IPS DF 6.9 (cell line): ENCODE results near the gene UGT2B28.
"Not testable (repeated sequence)": the region's sequence is repeated elsewhere in the genome, so short reads cannot be mapped to it uniquely, and the experiment has no call there.

ENCODE experiments used
- DNase-seq: peaks from one replicate; pipeline ENCODE4 v3.0.0-alpha.2; 2013; ENCODE audit warnings: low read depth, low spot score
- H3K27ac ChIP-seq: one replicate; pipeline ENCODE4 v1.5.1; 2013; ENCODE audit warnings: low read length, control low read depth
- H3K27me3 ChIP-seq: 2 replicates; pipeline ENCODE4 v1.6.1; 2013; ENCODE audit warnings: mild to moderate bottlenecking, low read length; ENCODE audit not compliant: control insufficient read depth, insufficient read depth
- H3K36me3 ChIP-seq: 2 replicates; pipeline ENCODE4 v1.6.1; 2013; ENCODE audit warnings: low read length; ENCODE audit not compliant: control insufficient read depth, insufficient read depth
- H3K4me1 ChIP-seq: 2 replicates; pipeline ENCODE4 v1.6.1; 2013; ENCODE audit warnings: low read length; ENCODE audit not compliant: control insufficient read depth, insufficient read depth
- H3K4me3 ChIP-seq: 2 replicates; pipeline ENCODE4 v1.5.1; 2013; ENCODE audit warnings: mild to moderate bottlenecking, low read length
- H3K9me3 ChIP-seq: 2 replicates; pipeline ENCODE4 v1.6.1; 2013; ENCODE audit warnings: low read length, inconsistent platforms; ENCODE audit not compliant: control insufficient read depth, insufficient read depth
- WGBS: extraction: QIAGEN DNeasy Blood & Tissue Kit; methylation state at CpG from one replicate; pipeline ENCODE4 v1.1.7; 2013; ENCODE audit warnings: mixed read lengths, missing lambda C conversion rate; ENCODE audit not compliant: insufficient read length, insufficient coverage; 5-methylcytosine and 5-hydroxymethylcytosine counted together

The UGT2B28 gene

DNA sequence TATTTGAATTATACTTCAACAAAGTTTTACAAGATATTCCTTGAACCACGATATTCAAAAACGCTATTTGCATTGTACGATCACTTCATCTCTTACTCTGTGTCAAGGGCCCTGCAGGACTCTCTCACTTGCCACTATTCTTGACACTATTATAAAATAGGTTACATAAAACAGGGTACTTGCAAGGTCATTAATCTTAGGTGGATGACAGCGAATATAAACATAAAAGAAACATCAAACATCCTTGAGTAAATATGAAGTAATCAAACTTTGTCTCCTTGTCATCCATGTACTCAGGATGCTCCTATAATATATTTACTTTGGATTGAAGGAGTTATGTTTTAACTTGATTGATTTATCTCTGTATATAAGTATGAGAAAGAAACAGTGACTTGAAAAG lies at the start of gene UGT2B28:
Gene UGT2B28 (plus strand): TSS at position 395 of the 400 bp plus-strand sequence. CDS start 26 bp downstream, outside the sequence.
- not testable (repeated sequence) for H3K36me3 ChIP-seq, H3K27me3 ChIP-seq, H3K4me3 ChIP-seq, H3K4me1 ChIP-seq, H3K9me3 ChIP-seq, DNase-seq, H3K27ac ChIP-seq
- WGBS = no CpG with 5 or more reads among the region's 4 CpGs

DNA sequence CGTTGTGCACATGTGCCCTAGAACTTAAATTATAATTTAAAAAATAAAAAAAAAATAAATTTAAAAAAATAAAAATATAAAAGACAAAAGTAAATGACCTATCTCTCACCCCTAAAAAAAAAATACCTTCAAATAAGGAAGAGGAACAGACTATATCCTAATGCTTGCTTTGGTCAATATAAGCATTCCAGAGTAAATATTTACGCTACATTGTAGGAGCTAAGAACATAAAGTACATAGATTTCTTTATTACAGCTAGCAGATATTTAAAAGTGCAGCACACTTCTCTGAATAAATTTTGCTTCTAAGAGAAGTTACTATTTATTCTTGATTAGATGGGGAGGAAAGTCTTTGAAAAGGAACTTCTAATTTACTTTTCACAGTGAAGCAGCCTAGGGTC lies 41.2 kb upstream of the UGT2B28 start:
- DNase-seq = no peak
- H3K27ac ChIP-seq = no peak overlapping the region
- no peaks in the 10 kb centered on the region for H3K36me3 ChIP-seq
- no peak overlapping the region for H3K4me3 ChIP-seq
- H3K4me1 ChIP-seq = no peaks in the 10 kb centered on the region
- no CpG with 5 or more reads among the region's 2 CpGs for WGBS
- H3K27me3 ChIP-seq = no peaks in the 10 kb centered on the region
- no peaks in the 10 kb centered on the region for H3K9me3 ChIP-seq

DNA sequence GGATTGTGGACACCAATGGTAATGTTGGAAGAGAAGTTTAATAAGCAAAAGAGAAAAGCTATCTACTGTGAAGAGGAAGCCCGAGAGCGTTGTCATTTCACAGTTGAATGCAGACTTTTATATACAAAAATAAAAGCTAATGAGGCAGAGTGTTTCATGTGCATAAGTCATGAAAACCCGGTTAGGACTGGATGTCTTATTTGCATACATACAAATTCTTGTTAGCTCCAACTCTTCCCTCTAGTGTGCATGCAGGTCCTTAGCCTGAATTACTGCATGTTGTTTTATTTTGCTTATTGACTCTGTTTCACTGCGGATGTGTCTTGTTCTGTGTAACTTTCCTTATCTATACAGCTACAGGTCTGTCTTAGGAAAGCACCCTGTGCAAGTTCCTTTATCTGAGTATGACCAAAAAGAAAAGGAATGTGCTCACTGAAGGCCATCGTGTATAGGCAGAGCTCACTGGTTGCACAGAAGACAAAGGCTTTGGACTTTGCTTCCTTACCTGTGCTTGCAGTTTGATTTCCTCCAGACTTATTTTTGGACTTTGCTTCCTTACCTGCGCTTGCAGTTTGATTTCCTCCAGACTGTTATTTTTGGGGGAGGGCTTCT lies 40.6 kb upstream of the UGT2B28 start:
- no peak overlapping the region for H3K4me3 ChIP-seq
- H3K9me3 ChIP-seq = no peaks in the 10 kb centered on the region
- no peaks in the 10 kb centered on the region for H3K4me1 ChIP-seq
- H3K27me3 ChIP-seq = no peaks in the 10 kb centered on the region
- no peak for DNase-seq
- no peak overlapping the region for H3K27ac ChIP-seq
- no CpG with 5 or more reads among the region's 6 CpGs for WGBS
- H3K36me3 ChIP-seq = no peaks in the 10 kb centered on the region

DNA sequence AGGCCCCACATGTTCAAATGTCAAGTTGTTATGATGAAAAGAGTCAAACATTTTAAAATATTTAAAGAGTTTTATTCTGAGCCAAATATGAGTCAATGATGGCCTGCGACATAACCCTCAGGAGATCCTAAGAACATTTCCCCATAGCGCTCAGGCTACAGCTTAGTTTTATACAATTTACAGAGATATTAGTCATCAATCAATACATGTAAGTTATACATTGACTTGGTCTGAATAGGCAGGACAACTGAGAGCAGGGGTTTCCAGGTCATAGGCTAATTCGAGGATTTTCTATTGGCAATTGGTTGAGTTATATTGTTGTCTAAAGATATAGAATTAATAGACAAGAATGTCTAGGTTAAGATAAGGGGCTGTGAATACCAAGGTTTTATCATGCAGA lies 39.5 kb upstream of the UGT2B28 start:
- H3K27me3 ChIP-seq, DNase-seq, H3K36me3 ChIP-seq, H3K9me3 ChIP-seq, H3K4me1 ChIP-seq, H3K27ac ChIP-seq, H3K4me3 ChIP-seq: not testable (repeated sequence)
- WGBS = no CpG with 5 or more reads among the region's 3 CpGs

DNA sequence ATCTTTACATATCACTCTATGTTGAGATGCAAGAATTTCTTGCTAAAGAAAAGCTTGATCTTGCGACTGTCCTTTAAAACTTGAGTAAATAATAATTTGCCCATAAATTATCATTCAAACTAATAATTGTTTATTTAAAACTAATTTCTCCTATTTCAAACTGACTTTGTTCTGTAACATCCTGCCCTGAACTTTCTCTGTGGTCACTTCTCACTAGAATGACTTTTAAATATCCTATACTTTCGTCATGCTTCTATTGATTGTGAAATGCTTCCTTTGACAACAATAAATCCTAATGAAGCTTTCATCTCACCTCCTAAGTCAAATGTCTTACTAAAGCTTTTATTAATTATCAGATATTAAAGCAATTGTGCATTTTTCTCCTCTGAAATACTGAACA lies 38.5 kb upstream of the UGT2B28 start:
- not testable (repeated sequence) for H3K4me3 ChIP-seq, H3K4me1 ChIP-seq, H3K27me3 ChIP-seq, H3K36me3 ChIP-seq, H3K9me3 ChIP-seq, DNase-seq, H3K27ac ChIP-seq
- no CpG with 5 or more reads among the region's 2 CpGs for WGBS

DNA sequence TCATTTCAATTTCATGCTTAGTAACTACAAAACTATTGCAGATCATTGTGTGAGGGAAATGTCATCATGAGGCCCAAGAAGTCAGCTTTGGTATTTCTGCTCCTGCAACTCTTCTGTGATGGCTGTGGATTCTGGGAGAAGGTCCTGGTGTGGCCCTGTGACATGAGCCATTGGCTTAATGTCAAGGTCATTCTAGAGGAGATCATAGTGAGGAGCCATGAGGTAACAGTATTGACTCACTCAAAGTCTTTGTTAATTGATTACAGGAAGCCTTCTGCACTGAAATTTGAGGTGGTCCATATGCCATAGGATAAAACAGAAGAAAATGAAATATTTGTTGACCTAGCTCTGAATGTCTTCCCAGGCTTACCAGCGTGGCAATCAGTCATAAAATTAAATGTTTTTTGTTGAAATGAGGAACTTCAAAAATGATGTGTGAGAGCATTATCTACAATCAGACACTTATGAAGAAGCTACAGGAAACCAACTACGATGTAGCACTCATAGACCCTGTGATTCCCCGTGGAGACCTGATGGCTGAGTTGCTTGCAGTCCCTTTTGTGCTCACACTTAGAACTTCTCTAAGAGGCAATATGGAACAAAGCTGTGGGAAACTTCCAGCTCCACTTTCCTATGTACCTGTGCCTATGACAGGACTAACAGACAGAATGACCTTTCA lies 37.6 kb upstream of the UGT2B28 start:
- not testable (repeated sequence) for H3K9me3 ChIP-seq, H3K36me3 ChIP-seq, H3K27ac ChIP-seq, DNase-seq, H3K27me3 ChIP-seq, H3K4me3 ChIP-seq, H3K4me1 ChIP-seq
- WGBS = no CpG with 5 or more reads among the region's 3 CpGs

DNA sequence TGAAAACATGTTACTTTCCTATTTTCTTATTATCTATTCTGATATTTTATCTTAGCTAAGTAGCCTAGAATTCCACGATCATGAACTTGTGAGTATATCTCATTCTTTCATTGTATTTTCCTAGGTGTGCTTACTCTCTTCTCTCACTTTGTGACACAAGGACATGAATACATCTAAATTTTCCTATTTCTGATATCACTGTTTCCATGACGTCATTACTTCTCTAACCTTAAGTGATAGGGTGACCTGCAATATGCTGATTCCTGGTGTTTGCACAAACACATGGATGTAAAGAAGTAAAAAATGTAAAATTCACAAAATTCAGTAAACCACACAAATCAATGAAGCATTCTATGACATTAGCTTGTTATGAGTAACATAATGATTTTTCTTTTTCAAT lies 29.4 kb upstream of the UGT2B28 start:
- not testable (repeated sequence) for H3K27me3 ChIP-seq, H3K9me3 ChIP-seq

DNA sequence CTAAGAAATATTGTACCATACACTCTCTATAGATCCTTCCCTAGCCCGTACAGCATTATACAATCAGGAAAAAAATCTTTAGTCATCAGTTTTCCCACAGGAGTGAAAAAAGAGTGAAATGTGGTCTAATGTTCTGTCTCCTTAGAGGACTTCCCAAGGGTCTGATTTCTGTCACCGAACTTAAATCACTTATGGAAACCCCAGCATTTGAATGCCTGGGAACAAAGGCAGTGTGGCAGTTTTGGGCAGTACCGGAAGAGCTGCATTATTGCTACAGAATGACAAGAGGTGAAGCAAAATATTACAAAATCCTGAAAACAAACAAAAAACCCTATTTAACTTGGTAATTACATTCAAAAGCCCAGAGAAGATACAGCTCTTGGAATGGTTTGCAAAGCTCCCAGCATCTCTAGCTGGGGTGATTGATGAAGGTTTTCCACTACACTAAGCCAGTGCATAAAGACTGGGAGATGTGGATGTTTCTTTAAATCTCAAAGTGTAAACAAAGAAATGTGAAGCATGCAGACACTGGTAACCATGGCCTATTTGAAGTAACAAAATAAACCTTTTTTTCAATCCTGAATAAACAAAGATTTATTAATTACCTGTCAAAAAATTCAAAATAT lies 27.0 kb upstream of the UGT2B28 start:
- not testable (repeated sequence) for H3K36me3 ChIP-seq, H3K27ac ChIP-seq, H3K27me3 ChIP-seq, DNase-seq, H3K9me3 ChIP-seq, H3K4me1 ChIP-seq, H3K4me3 ChIP-seq
- no CpG with 5 or more reads among the region's 3 CpGs for WGBS

More for the DNA sequence above, 29.4 kb upstream of the UGT2B28 start:
- H3K36me3 ChIP-seq, H3K4me3 ChIP-seq, DNase-seq, H3K27ac ChIP-seq, H3K4me1 ChIP-seq: not testable (repeated sequence)
- no CpG with 5 or more reads among the region's 2 CpGs for WGBS

DNA sequence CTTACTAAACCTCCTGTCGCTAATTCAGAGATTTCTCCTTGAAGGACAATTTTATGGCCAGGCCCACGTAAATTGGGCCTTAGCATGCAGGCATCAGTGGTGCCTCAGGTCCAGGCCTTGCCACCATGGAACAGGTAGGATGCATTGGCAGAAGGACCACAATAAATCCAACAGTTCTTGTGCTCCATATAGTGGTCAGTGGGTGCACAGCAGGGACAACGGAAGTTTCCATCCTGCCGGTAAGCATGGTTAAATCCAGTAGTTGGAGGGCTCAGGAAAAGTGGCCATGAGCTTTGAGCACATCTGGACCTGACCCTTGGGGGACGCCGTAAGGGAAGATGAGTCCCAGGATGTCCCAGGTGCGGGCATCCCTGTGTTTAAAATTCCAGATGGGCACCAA lies 11.7 kb upstream of the UGT2B28 start:
- not testable (repeated sequence) for H3K36me3 ChIP-seq, H3K4me1 ChIP-seq, H3K9me3 ChIP-seq, H3K4me3 ChIP-seq, H3K27me3 ChIP-seq, H3K27ac ChIP-seq, DNase-seq
- no CpG with 5 or more reads among the region's 7 CpGs for WGBS

DNA sequence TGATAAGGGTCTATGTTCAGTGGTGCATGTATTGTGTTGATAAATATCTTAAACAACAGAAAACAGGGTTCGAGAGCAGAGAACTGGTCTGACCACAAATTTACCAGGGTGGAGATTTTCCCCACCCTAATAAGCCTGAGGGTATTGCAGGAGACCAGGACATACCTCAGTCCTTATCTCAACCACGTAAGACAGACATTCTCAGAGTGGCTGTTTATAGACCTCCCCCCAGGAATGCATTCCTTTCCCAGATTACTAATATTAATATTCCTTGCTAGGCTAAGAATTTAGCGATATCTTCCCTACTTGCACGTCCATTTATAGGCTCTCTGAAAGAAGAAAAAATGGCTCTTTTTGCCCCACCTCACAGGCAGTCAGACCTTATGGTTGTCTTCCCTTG lies 16.1 kb downstream of the UGT2B28 start:
- DNase-seq, H3K9me3 ChIP-seq, H3K4me3 ChIP-seq, H3K4me1 ChIP-seq, H3K36me3 ChIP-seq, H3K27me3 ChIP-seq, H3K27ac ChIP-seq: not testable (repeated sequence)
- no CpG with 5 or more reads among the region's 4 CpGs for WGBS
